Ishikawa (cell line): Measurements from ENCODE around the gene MED10.

Experiments
- CEBPB ChIP-seq: IDR thresholded peaks from 2 replicates; pipeline ENCODE4 v1.6.1; 2012
- CREB1 ChIP-seq: IDR thresholded peaks from 2 replicates; pipeline ENCODE4 v1.6.1; 2012; ENCODE audit warnings: low read depth
- EGR1 ChIP-seq: IDR thresholded peaks from 2 replicates; pipeline ENCODE4 v1.6.1; 2012
- EP300 ChIP-seq: IDR thresholded peaks from 2 replicates; pipeline ENCODE4 v1.6.1; 2012; ENCODE audit warnings: borderline replicate concordance
- FOXM1 ChIP-seq: IDR thresholded peaks from 2 replicates; pipeline ENCODE4 v1.6.1; 2012; ENCODE audit warnings: low read depth, borderline replicate concordance
- MAX ChIP-seq: IDR thresholded peaks from 2 replicates; pipeline ENCODE4 v1.6.1; 2012
- NFIC ChIP-seq: IDR thresholded peaks from 2 replicates; pipeline ENCODE4 v1.6.1; 2012
- RAD21 ChIP-seq: IDR thresholded peaks from 2 replicates; pipeline ENCODE4 v1.6.1; 2012; ENCODE audit warnings: low read depth
- REST ChIP-seq: IDR thresholded peaks from 2 replicates; pipeline ENCODE4 v1.6.1; 2012; ENCODE audit warnings: low read depth, mild to moderate bottlenecking
- TAF1 ChIP-seq: IDR thresholded peaks from 2 replicates; pipeline ENCODE4 v1.6.1; 2012; ENCODE audit warnings: low read depth, mild to moderate bottlenecking
- TCF12 ChIP-seq: IDR thresholded peaks from 2 replicates; pipeline ENCODE4 v1.6.1; 2012; ENCODE audit warnings: low read depth
- TEAD4 ChIP-seq: IDR thresholded peaks from 2 replicates; pipeline ENCODE4 v1.6.1; 2012
- USF1 ChIP-seq: IDR thresholded peaks from 2 replicates; pipeline ENCODE4 v1.6.1; 2012
- YY1 ChIP-seq: IDR thresholded peaks from 2 replicates; pipeline ENCODE4 v1.6.1; 2012; ENCODE audit warnings: low read depth
- ZBTB7A ChIP-seq: IDR thresholded peaks from 2 replicates; pipeline ENCODE4 v1.6.1; 2012; ENCODE audit warnings: low read depth

The MED10 gene

GRCh38 chr5:6361101-6361500 lies 17.2 kb downstream of the MED10 start:
- TF ChIP-seq NFIC (no peak), USF1 (no peak), CEBPB (no peak), TAF1 (no peak), ZBTB7A (no peak), TCF12 (no peak), MAX (no peak), YY1 (no peak), EP300 (no peak), REST (no peak), EGR1 (no peak), CREB1 (no peak), RAD21 (no peak), FOXM1 (no peak), TEAD4 (no peak)

- TF ChIP-seq RAD21 (no peak), YY1 (no peak), ZBTB7A (no peak), TEAD4 (no peak), CEBPB (no peak), FOXM1 (no peak), REST (no peak), MAX (no peak)
Measured at GRCh38 chr5:6360323-6361072, 17.8 kb downstream of the MED10 start.

GRCh38 chr5:6359555-6360322 lies 18.6 kb downstream of the MED10 start:
- TF ChIP-seq USF1, result no peak
- TF ChIP-seq ZBTB7A, result no peak
- TF ChIP-seq YY1, result no peak
- no peak for TF ChIP-seq FOXM1
- no peak for TF ChIP-seq TEAD4
- TF ChIP-seq CEBPB, result no peak
- TF ChIP-seq NFIC, result no peak
- no peak for TF ChIP-seq TAF1
- TF ChIP-seq TCF12, result no peak
- TF ChIP-seq MAX, result no peak
- no peak for TF ChIP-seq REST
- no peak for TF ChIP-seq EGR1
- TF ChIP-seq EP300, result no peak
- TF ChIP-seq CREB1, result no peak
- no peak for TF ChIP-seq RAD21

GRCh38 chr5:6358434-6358820 lies 19.9 kb downstream of the MED10 start:
- no peak for TF ChIP-seq MAX
- no peak for TF ChIP-seq TEAD4
- no peak for TF ChIP-seq CREB1
